ENCODE results near the gene TRIM8. TPM values are rescaled to one million over a fixed set of nuclear protein-coding genes. Genes with fewer than 3 reads are reported as not detected.

The TRIM8 gene
- total and polyA plus RNA-seq, 9 of the 15 experiments (the other 6 are each of a cell fraction or from before 2014, with no cell fraction given) = 1.7 to 26.0 (median 9.1) TPM

- TF ChIP-seq ARID3B (CRISPR knock-in tag; IDR thresholded peaks at IDR 0.05; ENCODE audit: borderline replicate concordance) = no peak
- no peak for TF ChIP-seq NR0B1 (IDR thresholded peaks at IDR 0.05; ENCODE audit: partially characterized antibody)
- TF ChIP-seq TCF7L2 (IDR thresholded peaks at IDR 0.05; ENCODE audit: low read depth, low read length) = no peak
- TF ChIP-seq MCM5 (IDR thresholded peaks at IDR 0.05; ENCODE audit: low read depth) = no peak
- no peak for TF ChIP-seq NR2F6 (CRISPR knock-in tag; IDR thresholded peaks at IDR 0.05)
- no peak for TF ChIP-seq ZNF133 (CRISPR knock-in tag; IDR thresholded peaks at IDR 0.05)
- TF ChIP-seq RFX5 (IDR thresholded peaks at IDR 0.05; ENCODE audit: low read depth, low read length) = no peak
- TF ChIP-seq ZNF444 (CRISPR knock-in tag; IDR thresholded peaks at IDR 0.05) = no peak
- no peak for TF ChIP-seq E4F1 (CRISPR knock-in tag; IDR thresholded peaks at IDR 0.05; ENCODE audit: borderline replicate concordance)
- 0 out of 2 replicates have a peak, but pooled peaks have one; percentile 30 for TF ChIP-seq PML (IDR thresholded peaks at IDR 0.05; ENCODE audit: low read length)
- TF ChIP-seq HNRNPLL (IDR thresholded peaks at IDR 0.05; ENCODE audit: low read depth, low read length, poor library complexity, severe bottlenecking) = no peak
- TF ChIP-seq ZKSCAN3 (CRISPR knock-in tag; IDR thresholded peaks at IDR 0.05) = no peak
- no peak for TF ChIP-seq ZNF717 (CRISPR knock-in tag; IDR thresholded peaks at IDR 0.05)
- TF ChIP-seq REST (IDR thresholded peaks at IDR 0.05; ENCODE audit: borderline replicate concordance) = no peak
- TF ChIP-seq REST (CRISPR knock-in tag; IDR thresholded peaks at IDR 0.05; ENCODE audit: low read depth) = no peak
These were observed 44.5 kb upstream of the TRIM8 start (continued) for GRCh38 chr10:102599565-102600327.
